Type B pancreatic cell (in vitro differentiated cells): ENCODE results near the gene RAB28. TPM values are rescaled to one million over a fixed set of nuclear protein-coding genes. Genes with fewer than 3 reads are reported as not detected.

Experiments
- DNase-seq: peaks from one replicate; pipeline ENCODE4 v3.0.0; 2021; ENCODE audit warnings: mixed read lengths; ENCODE audit not compliant: unreplicated experiment; ENCODE audit errors: extremely low spot score
- H3K27ac Mint-ChIP-seq: 2 replicates; pipeline ENCODE4 v1.8.0; 2021; ENCODE audit warnings: mild to moderate bottlenecking, mixed read lengths
- H3K27me3 Mint-ChIP-seq: 2 replicates; pipeline ENCODE4 v1.8.0; 2021; ENCODE audit warnings: mixed read lengths
- H3K36me3 Mint-ChIP-seq: 2 replicates; pipeline ENCODE4 v1.8.0; 2021; ENCODE audit warnings: mixed read lengths
- H3K4me1 Mint-ChIP-seq: one replicate; pipeline ENCODE4 v1.8.0; 2021; ENCODE audit warnings: mixed read lengths; ENCODE audit not compliant: unreplicated experiment
- H3K4me3 Mint-ChIP-seq: 2 replicates; pipeline ENCODE4 v1.8.0; 2021; ENCODE audit warnings: mild to moderate bottlenecking, mixed read lengths
- H3K9me3 Mint-ChIP-seq: 2 replicates; pipeline ENCODE4 v1.8.0; 2021; ENCODE audit warnings: mixed read lengths
- CTCF ChIP-seq: fragments of 200-600 bp; sonication (generic); conservative IDR thresholded peaks from 2 replicates; pipeline ENCODE4 v1.5.0; 2021; ENCODE audit warnings: antibody characterized with exemption, mild to moderate bottlenecking
- total RNA-seq: library from RNA; stranded (reverse); gene quantifications from 2 replicates; pipeline ENCODE4 v1.2.1, GENCODE V29; 2021; ENCODE audit warnings: low replicate concordance

Gene RAB28
- total RNA-seq, 1 donor from 2014 or later: 20.8 TPM

GRCh38 chr4:13355111-13355880 lies 128.8 kb downstream of the RAB28 start:
- peaks cover 8% of the 10 kb centered on the region for H3K36me3 Mint-ChIP-seq
- no peak for TF ChIP-seq CTCF
- no peaks in the 10 kb centered on the region for H3K9me3 Mint-ChIP-seq
- no peak overlapping the region for H3K27ac Mint-ChIP-seq
- no peaks in the 10 kb centered on the region for H3K27me3 Mint-ChIP-seq
- no peaks in the 10 kb centered on the region for H3K4me1 Mint-ChIP-seq
- no peak overlapping the region for H3K4me3 Mint-ChIP-seq
- DNase-seq: no peak

- DNase-seq: no peak
- H3K27ac Mint-ChIP-seq: no peak overlapping the region
- H3K9me3 Mint-ChIP-seq: peaks cover 4% of the 10 kb centered on the region
- no peak overlapping the region for H3K4me3 Mint-ChIP-seq
- no peak for TF ChIP-seq CTCF
- peaks cover 7% of the 10 kb centered on the region for H3K36me3 Mint-ChIP-seq
- no peaks in the 10 kb centered on the region for H3K27me3 Mint-ChIP-seq
- no peaks in the 10 kb centered on the region for H3K4me1 Mint-ChIP-seq
These were observed 135.0 kb downstream of the RAB28 start for GRCh38 chr4:13349096-13349495.

DNA sequence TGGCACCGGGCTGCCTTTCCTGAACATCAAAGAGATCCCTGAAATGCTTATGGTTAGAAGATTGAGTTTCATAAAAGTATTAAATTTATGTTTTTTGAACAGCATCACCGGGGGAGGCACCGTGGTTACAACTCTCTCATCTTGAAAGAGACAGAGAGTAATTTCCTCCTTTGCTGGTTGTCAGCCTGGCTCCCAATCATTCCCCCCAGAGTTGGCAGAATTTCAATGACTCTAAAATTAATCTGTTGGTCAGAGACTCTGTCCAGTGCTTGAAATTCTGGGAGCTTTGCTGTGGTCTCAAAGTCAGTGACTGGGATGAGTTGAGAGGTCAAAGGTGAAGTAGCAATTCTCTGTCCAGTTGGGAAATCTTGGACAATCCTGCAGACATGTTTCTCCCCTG lies 135.9 kb downstream of the RAB28 start:
- DNase-seq: no peak
- no peak for TF ChIP-seq CTCF
- Mint-ChIP-seq H3K27ac (no peak overlapping the region), H3K36me3 (peaks cover 7% of the 10 kb centered on the region), H3K4me3 (no peak overlapping the region), H3K9me3 (peaks cover 4% of the 10 kb centered on the region), H3K27me3 (no peaks in the 10 kb centered on the region), H3K4me1 (no peaks in the 10 kb centered on the region)

DNA sequence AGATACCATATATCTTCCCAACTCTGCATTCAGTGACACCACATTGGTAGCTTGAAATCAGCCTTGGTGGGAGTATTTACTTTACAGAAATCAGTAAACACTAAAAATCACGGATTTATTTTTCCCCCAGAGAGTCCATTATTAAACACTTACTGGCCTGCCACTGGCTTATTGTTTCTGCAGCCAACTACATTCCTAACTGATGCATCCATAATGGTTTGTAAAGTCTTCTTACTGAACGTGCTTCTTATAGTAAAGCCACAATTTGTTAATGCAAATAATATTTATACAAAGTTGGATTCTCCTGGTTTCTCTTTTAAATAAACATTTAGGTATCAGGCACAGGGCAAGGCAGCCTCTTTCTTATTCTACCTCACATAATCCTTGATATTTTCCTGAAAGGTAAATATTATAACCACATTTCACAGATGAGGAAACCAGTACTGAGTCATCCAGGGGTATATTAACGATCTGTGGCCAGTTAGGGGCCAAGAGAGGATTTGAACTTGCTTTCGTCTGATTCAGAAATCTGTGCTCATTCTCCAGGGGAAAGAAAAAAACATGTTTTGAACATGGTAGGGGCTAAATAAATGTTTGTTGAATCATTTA lies 136.5 kb downstream of the RAB28 start:
- H3K27ac Mint-ChIP-seq: no peak overlapping the region
- no peak for DNase-seq
- H3K4me1 Mint-ChIP-seq: no peaks in the 10 kb centered on the region
- TF ChIP-seq CTCF: no peak
- no peaks in the 10 kb centered on the region for H3K27me3 Mint-ChIP-seq
- peaks cover 4% of the 10 kb centered on the region for H3K9me3 Mint-ChIP-seq
- H3K4me3 Mint-ChIP-seq: no peak overlapping the region
- peaks cover 4% of the 10 kb centered on the region for H3K36me3 Mint-ChIP-seq

- no peak for TF ChIP-seq CTCF
These were observed 139.9 kb downstream of the RAB28 start for GRCh38 chr4:13344216-13344615.

More at GRCh38 chr4:13344216-13344615, 139.9 kb downstream of the RAB28 start:
- Mint-ChIP-seq H3K36me3 (no peaks in the 10 kb centered on the region), H3K27me3 (no peaks in the 10 kb centered on the region), H3K27ac (no peak overlapping the region), H3K9me3 (peaks cover 1% of the 10 kb centered on the region), H3K4me3 (no peak overlapping the region), H3K4me1 (peaks cover 4% of the 10 kb centered on the region)
- no peak for DNase-seq
